OCI-LY3 (cell line): ENCODE results near the gene C11orf98.
"Not testable (repeated sequence)": the region's sequence is repeated elsewhere in the genome, so short reads cannot be mapped to it uniquely, and the experiment has no call there.

Source experiments
- CTCF ChIP-seq: fragments of 200-600, 300-600 bp; sonication (generic); IDR thresholded peaks from 2 replicates; pipeline ENCODE4 v1.5.1; 2014; ENCODE audit warnings: antibody characterized with exemption, low read length, low read depth
- EZH2phosphoT487 ChIP-seq: fragments of 200-600 bp; shearing (Covaris generic); IDR thresholded peaks from 2 replicates; pipeline ENCODE4 v1.6.1; 2018; ENCODE audit warnings: antibody characterized with exemption, mixed run types, low read depth

GRCh38 chr11:62616957-62617356 lies 48.1 kb downstream of the C11orf98 start:
- TF ChIP-seq CTCF, EZH2phosphoT487: not testable (repeated sequence)
